CD4-positive, alpha-beta T cell treated with Interleukin-15 for 4 hours (primary cell): ENCODE measurements around the gene ZNF667.
A peak's percentile ranks its signal among the peaks of the same experiment; 100 is the strongest.

Experiments used
- DNase-seq: peaks from one replicate; pipeline ENCODE4 v3.0.0-alpha.2; 2020; ENCODE audit warnings: low spot score

ZNF667 gene

GRCh38 chr19:56476651-56477428 lies at the start of gene ZNF667:
TSS of gene ZNF667 (minus strand) at chr19:56477345. CDS start at chr19:56462370, 14,975 bp downstream.
- peak; percentile 3 for DNase-seq

- DNase-seq = no peak
Observed at GRCh38 chr19:56525214-56525860, 48.2 kb upstream of the ZNF667 start.

- DNase-seq = no peak
Observed at GRCh38 chr19:56508290-56508778, 31.2 kb upstream of the ZNF667 start.

- DNase-seq = peak; percentile 78
Observed at GRCh38 chr19:56507446-56508289, 30.5 kb upstream of the ZNF667 start, which contains the start of gene ZNF471. TSS of gene ZNF471 (plus strand) at chr19:56507855. CDS start at chr19:56511572, 3,717 bp downstream.

GRCh38 chr19:56504581-56504980 lies 27.4 kb upstream of the ZNF667 start:
- DNase-seq = no peak

GRCh38 chr19:56491399-56491798 lies 14.3 kb upstream of the ZNF667 start:
- DNase-seq = no peak

GRCh38 chr19:56477429-56478338 lies 539 bp upstream of the ZNF667 start:
- peak; percentile 22 for DNase-seq

- DNase-seq = no peak
Observed at GRCh38 chr19:56476093-56476492, 1.1 kb downstream of the ZNF667 start.

- DNase-seq = no peak
Observed at GRCh38 chr19:56474308-56474707, 2.8 kb downstream of the ZNF667 start.

GRCh38 chr19:56441206-56441792 lies 35.8 kb downstream of the ZNF667 start:
- no peak for DNase-seq

GRCh38 chr19:56423985-56424353 lies 53.2 kb downstream of the ZNF667 start:
- no peak for DNase-seq

- DNase-seq = no peak
Observed at GRCh38 chr19:56423276-56423984, 53.7 kb downstream of the ZNF667 start.

GRCh38 chr19:56405062-56405461 lies 72.1 kb downstream of the ZNF667 start:
- DNase-seq = no peak

GRCh38 chr19:56404705-56405056 lies 72.5 kb downstream of the ZNF667 start:
- no peak for DNase-seq

GRCh38 chr19:56403764-56404704 lies 73.1 kb downstream of the ZNF667 start, which contains the start of gene ZNF583:
TSS of gene ZNF583 (plus strand) at chr19:56404332. CDS start at chr19:56407115, 2,783 bp downstream.
- DNase-seq = peak; percentile 92

GRCh38 chr19:56403261-56403660 lies 73.9 kb downstream of the ZNF667 start:
- no peak for DNase-seq

- DNase-seq = no peak
Observed at GRCh38 chr19:56400485-56400884, 76.7 kb downstream of the ZNF667 start.

GRCh38 chr19:56398809-56399208 lies 78.3 kb downstream of the ZNF667 start:
- DNase-seq = no peak
